GM19324 (cell line): ENCODE results near the gene LRRN4CL.
"Not testable (repeated sequence)": the region's sequence is repeated elsewhere in the genome, so short reads cannot be mapped to it uniquely, and the experiment has no call there.

Experiments used
- ATAC-seq: cut with Tn5 transposase; IDR thresholded peaks from one replicate; pipeline ENCODE4 v1.9.1; 2021; ENCODE audit warnings: mild to moderate bottlenecking, moderate library complexity; ENCODE audit not compliant: unreplicated experiment, low FRiP score

Gene LRRN4CL

GRCh38 chr11:62710001-62710345, 20.6 kb upstream of the LRRN4CL start:
- no peak for ATAC-seq

- peak; percentile 73 for ATAC-seq
Measured at GRCh38 chr11:62709247-62710000, 20.1 kb upstream of the LRRN4CL start.

GRCh38 chr11:62708793-62709192, 19.5 kb upstream of the LRRN4CL start:
- ATAC-seq: no peak

- ATAC-seq: no peak
Measured at GRCh38 chr11:62708392-62708791, 19.1 kb upstream of the LRRN4CL start.

- no peak for ATAC-seq
Measured at GRCh38 chr11:62707277-62707861, 18.0 kb upstream of the LRRN4CL start, which contains the start of the genes BSCL2 and GNG3. TSS of gene BSCL2 (minus strand) at chr11:62707424. CDS start at chr11:62707195, 229 bp downstream. TSS of gene GNG3 (plus strand) at chr11:62707676. CDS start at chr11:62708296, 620 bp downstream.

GRCh38 chr11:62706850-62707247, 17.5 kb upstream of the LRRN4CL start:
- no peak for ATAC-seq

GRCh38 chr11:62705880-62706849, 16.8 kb upstream of the LRRN4CL start:
- peak; percentile 58 for ATAC-seq

GRCh38 chr11:62705413-62705812, 16.1 kb upstream of the LRRN4CL start:
- ATAC-seq: no peak

- not testable (repeated sequence) for ATAC-seq
Measured at GRCh38 chr11:62703921-62704320, 14.6 kb upstream of the LRRN4CL start.

- no peak for ATAC-seq
Measured at GRCh38 chr11:62702246-62702645, 12.9 kb upstream of the LRRN4CL start.

- ATAC-seq: no peak
Measured at GRCh38 chr11:62694455-62695167, 5.3 kb upstream of the LRRN4CL start.

GRCh38 chr11:62693624-62694023, 4.3 kb upstream of the LRRN4CL start:
- not testable (repeated sequence) for ATAC-seq

- no peak for ATAC-seq
Measured at GRCh38 chr11:62688491-62688890, 839 bp downstream of the LRRN4CL start.

GRCh38 chr11:62687508-62688396, 1.6 kb downstream of the LRRN4CL start:
- ATAC-seq: no peak

- ATAC-seq: no peak
Measured at GRCh38 chr11:62682518-62682917, 6.8 kb downstream of the LRRN4CL start.

- no peak for ATAC-seq
Measured at GRCh38 chr11:62680825-62681240, 8.5 kb downstream of the LRRN4CL start.

- ATAC-seq: no peak
Measured at GRCh38 chr11:62678770-62679696, 10.3 kb downstream of the LRRN4CL start, which contains the start of gene UBXN1. TSS of gene UBXN1 (minus strand) at chr11:62679073. CDS start at chr11:62678923, 150 bp downstream.

GRCh38 chr11:62678433-62678769, 10.9 kb downstream of the LRRN4CL start:
- no peak for ATAC-seq
